Sigmoid colon (tissue), 4 donors: Measurements from ENCODE around the gene CCDC85C.

Experiments
- CTCF ChIP-seq, 4 experiments: fragments of 450-650 bp in 3 of 4; fragments of 200-600 bp in 1 of 4; IDR thresholded peaks; one replicate each; pipeline ENCODE4 v1.5.1; 2016 to 2019; ENCODE audit warnings: antibody characterized with exemption in 4 of 4, mild to moderate bottlenecking in 3 of 4, moderate library complexity in 2 of 4
- EP300 ChIP-seq, 4 donors: sonication (generic); formaldehyde crosslinking; IDR thresholded peaks; one replicate each; pipeline ENCODE4 v1.6.1; 2017; ENCODE audit warnings: antibody characterized with exemption in 4 of 4
- POLR2AphosphoS5 ChIP-seq, 4 donors: sonication (generic); formaldehyde crosslinking; IDR thresholded peaks; one replicate each; pipeline ENCODE4 v1.6.1; 2017; ENCODE audit warnings: antibody characterized with exemption in 4 of 4

GRCh38 chr14:99459481-99460100, 144.4 kb downstream of the CCDC85C start:
- TF ChIP-seq CTCF (IDR thresholded peaks at IDR 0.05), result no peak
- no peak for TF ChIP-seq EP300 (IDR thresholded peaks at IDR 0.05)
- TF ChIP-seq POLR2AphosphoS5 (IDR thresholded peaks at IDR 0.05), result no peak
